ENCODE measurements around the gene CLEC16A. TPM values are rescaled to one million over a fixed set of nuclear protein-coding genes. Genes with fewer than 3 reads are reported as not detected.
"Not testable (repeated sequence)": the region's sequence is repeated elsewhere in the genome, so short reads cannot be mapped to it uniquely, and the experiment has no call there.

CLEC16A gene
- total RNA-seq, 1 donor from 2014 or later: 7.8 TPM

DNA sequence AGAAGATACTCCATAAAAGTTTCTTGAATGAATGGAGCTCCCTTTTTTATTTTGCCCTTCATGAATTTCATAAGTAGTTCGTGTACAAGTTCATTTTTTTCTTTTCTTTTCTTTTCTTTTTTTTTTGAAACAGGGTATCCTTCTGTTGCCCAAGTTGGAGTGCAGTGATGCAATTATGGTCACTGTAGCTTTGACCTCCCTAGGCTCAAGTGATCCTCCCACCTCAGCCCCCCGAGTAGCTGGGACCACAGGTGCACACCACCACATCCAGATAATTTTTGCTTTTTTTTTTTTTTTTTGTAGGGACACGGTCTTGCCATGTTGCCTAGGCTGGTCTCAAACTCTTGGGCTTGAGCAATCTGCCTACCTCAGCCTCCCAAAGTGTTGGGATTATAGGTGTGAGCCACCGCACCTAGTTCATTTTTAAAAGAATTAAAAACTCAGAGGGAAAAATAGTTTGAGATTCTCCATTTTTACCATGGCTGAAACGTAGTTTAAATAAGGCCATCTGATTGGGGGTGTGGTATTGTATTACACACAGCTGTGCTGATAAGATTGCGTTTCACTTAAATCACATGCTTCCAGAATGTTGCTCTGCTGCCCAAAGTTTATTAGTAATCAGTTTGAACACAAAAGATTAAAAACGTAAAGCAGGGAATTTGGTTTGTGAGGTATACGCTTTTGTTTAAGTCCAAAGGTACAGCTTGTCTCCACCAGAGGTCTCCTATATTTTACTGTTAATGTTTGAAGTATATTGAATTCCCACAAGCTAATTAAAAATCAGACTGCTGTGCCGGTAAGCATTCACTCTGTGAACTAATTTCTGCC, 157.5 kb downstream of the CLEC16A start:
- no peak for DNase-seq (ENCODE audit: low spot score)
- no peaks in the 10 kb centered on the region for H3F3A ChIP-seq (ENCODE audit: low read depth)
- Mint-ChIP-seq H3K27me3 (ENCODE audit: insufficient read depth, low read depth) (peaks cover 3% of the 10 kb centered on the region), H3K27ac (no peak overlapping the region), H3K4me1 (peaks cover 46% of the 10 kb centered on the region), H3K36me3 (no peaks in the 10 kb centered on the region), H3K4me3 (no peak overlapping the region), H3K9me3 (no peaks in the 10 kb centered on the region)
- H3K4me2 ChIP-seq: no peak overlapping the region
- no peak overlapping the region for H3K4me3 ChIP-seq
- H3K36me3 ChIP-seq: no peaks in the 10 kb centered on the region
- H3K27me3 ChIP-seq: no peaks in the 10 kb centered on the region
- H2AFZ ChIP-seq (replicated peaks): no peak overlapping the region
- no peaks in the 10 kb centered on the region for H3K9me3 ChIP-seq (ENCODE audit: low read depth)
- H3K27ac ChIP-seq: no peak overlapping the region
- H3K4me1 ChIP-seq: peaks cover 7% of the 10 kb centered on the region
- no peaks in the 10 kb centered on the region for H4K20me1 ChIP-seq (ENCODE audit: low read depth)
- H3K79me2 ChIP-seq (ENCODE audit: low read depth): no peaks in the 10 kb centered on the region
- TF ChIP-seq EZH2phosphoT487 (IDR thresholded peaks at IDR 0.05) (no peak), EZH2 (IDR thresholded peaks at IDR 0.05) (no peak)
- TF ChIP-seq, protein P1, sequence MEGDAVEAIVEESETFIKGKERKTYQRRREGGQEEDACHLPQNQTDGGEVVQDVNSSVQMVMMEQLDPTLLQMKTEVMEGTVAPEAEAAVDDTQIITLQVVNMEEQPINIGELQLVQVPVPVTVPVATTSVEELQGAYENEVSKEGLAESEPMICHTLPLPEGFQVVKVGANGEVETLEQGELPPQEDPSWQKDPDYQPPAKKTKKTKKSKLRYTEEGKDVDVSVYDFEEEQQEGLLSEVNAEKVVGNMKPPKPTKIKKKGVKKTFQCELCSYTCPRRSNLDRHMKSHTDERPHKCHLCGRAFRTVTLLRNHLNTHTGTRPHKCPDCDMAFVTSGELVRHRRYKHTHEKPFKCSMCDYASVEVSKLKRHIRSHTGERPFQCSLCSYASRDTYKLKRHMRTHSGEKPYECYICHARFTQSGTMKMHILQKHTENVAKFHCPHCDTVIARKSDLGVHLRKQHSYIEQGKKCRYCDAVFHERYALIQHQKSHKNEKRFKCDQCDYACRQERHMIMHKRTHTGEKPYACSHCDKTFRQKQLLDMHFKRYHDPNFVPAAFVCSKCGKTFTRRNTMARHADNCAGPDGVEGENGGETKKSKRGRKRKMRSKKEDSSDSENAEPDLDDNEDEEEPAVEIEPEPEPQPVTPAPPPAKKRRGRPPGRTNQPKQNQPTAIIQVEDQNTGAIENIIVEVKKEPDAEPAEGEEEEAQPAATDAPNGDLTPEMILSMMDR (IDR thresholded peaks at IDR 0.05): no peak
- no peak overlapping the region for H3K9ac ChIP-seq

DNA sequence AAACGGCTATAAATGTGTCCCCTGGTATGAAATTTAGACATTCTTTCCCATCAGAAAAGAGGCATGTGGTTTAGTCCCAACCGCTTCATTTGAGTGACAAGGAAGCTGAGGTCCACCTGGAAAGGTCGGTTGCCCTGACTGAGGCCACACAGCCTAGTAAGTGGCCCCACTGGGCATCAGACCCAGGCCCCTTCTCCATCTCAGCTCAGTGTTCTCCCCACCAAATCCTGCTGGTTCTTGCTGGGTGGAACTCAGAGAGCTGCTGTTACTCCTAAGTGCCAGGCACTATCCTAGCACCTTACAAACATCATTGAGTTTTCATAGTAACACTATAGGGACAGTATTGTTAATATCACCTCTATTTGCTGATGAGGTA, 158.1 kb downstream of the CLEC16A start:
- no peak overlapping the region for H3K4me2 ChIP-seq
- H2AFZ ChIP-seq (replicated peaks): no peak overlapping the region
- no peaks in the 10 kb centered on the region for H3F3A ChIP-seq (ENCODE audit: low read depth)
- H4K20me1 ChIP-seq (ENCODE audit: low read depth): no peaks in the 10 kb centered on the region
- TF ChIP-seq EZH2 (IDR thresholded peaks at IDR 0.05): no peak
- TF ChIP-seq, protein P1 (IDR thresholded peaks at IDR 0.05): no peak
- no peak for TF ChIP-seq EZH2phosphoT487 (IDR thresholded peaks at IDR 0.05)
- peaks cover 7% of the 10 kb centered on the region for H3K4me1 ChIP-seq
- no peaks in the 10 kb centered on the region for H3K27me3 ChIP-seq
- H3K4me1 Mint-ChIP-seq: peaks cover 42% of the 10 kb centered on the region
- H3K4me3 ChIP-seq: no peak overlapping the region
- H3K4me3 Mint-ChIP-seq: no peak overlapping the region
- no peak overlapping the region for H3K27ac ChIP-seq
- no peaks in the 10 kb centered on the region for H3K36me3 ChIP-seq
- H3K9me3 ChIP-seq (ENCODE audit: low read depth): no peaks in the 10 kb centered on the region
- H3K79me2 ChIP-seq (ENCODE audit: low read depth): no peaks in the 10 kb centered on the region
- peak overlapping the region; percentile 78 for H3K27ac Mint-ChIP-seq
- H3K27me3 Mint-ChIP-seq (ENCODE audit: insufficient read depth, low read depth): peaks cover 3% of the 10 kb centered on the region
- no peaks in the 10 kb centered on the region for H3K36me3 Mint-ChIP-seq
- DNase-seq (ENCODE audit: low spot score): no peak
- no peak overlapping the region for H3K9ac ChIP-seq
- H3K9me3 Mint-ChIP-seq: no peaks in the 10 kb centered on the region

DNA sequence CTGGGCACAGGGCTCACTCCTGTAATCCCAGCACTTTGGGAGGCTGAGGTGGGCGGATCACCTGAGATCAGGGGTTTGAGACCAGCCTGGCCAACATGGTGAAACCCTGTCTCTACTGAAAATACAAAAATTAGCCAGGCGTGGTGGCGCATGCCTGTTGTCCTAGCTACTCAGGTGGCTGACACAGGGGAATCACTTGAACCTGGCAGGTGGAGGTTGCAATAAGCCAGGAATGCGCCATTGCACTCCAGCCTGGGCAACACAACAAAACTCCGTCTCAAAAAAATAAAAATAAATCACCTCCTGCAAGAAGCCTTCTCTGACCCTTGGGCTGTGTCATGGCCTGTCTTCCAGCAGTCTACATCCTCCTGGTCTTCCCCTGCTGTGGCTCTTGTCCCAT, 158.9 kb downstream of the CLEC16A start:
- H3K9me3 ChIP-seq (ENCODE audit: low read depth); H3F3A ChIP-seq (ENCODE audit: low read depth); H4K20me1 ChIP-seq (ENCODE audit: low read depth); H3K27me3 Mint-ChIP-seq (ENCODE audit: insufficient read depth, low read depth); H3K4me3 Mint-ChIP-seq; H3K9me3 Mint-ChIP-seq; H3K36me3 ChIP-seq; H3K9ac ChIP-seq; DNase-seq (ENCODE audit: low spot score); H3K4me2 ChIP-seq; H3K4me3 ChIP-seq; H3K4me1 ChIP-seq; H3K27ac ChIP-seq; H3K27me3 ChIP-seq; H2AFZ ChIP-seq (replicated peaks); H3K36me3 Mint-ChIP-seq; H3K79me2 ChIP-seq (ENCODE audit: low read depth); H3K27ac Mint-ChIP-seq: not testable (repeated sequence)
- H3K4me1 Mint-ChIP-seq: peaks cover 36% of the 10 kb centered on the region
